Measurements from ENCODE around the gene DNAJC1. TPM values are rescaled to one million over a fixed set of nuclear protein-coding genes. Genes with fewer than 3 reads are reported as not detected.
"Not testable (repeated sequence)": the region's sequence is repeated elsewhere in the genome, so short reads cannot be mapped to it uniquely, and the experiment has no call there.

DNAJC1 gene
- total RNA-seq, 1 experiment from 2014 or later = 13.2 TPM

- Mint-ChIP-seq H3K4me1 (0 out of 2 replicates have a peak, but pooled peaks cover 2% of the 10 kb centered on the region), H3K4me3 (no peak overlapping the region), H3K27me3 (ENCODE audit: low read depth) (no peaks in the 10 kb centered on the region; the same call in 1 of the 2 replicates), H3K27ac (0 out of 2 replicates have a peak overlapping the region, but pooled peaks have one; percentile 16), H3K9me3 (peaks cover 27% of the 10 kb centered on the region), H3K36me3 (peaks cover 23% of the 10 kb centered on the region)
- ATAC-seq (no peak), DNase-seq (ENCODE audit: low spot score) (no peak)
- ChIA-PET POLR2A (no interaction called here), CTCF (no interaction called here)
- TF ChIP-seq ZNF281 (CRISPR knock-in tag; IDR thresholded peaks at IDR 0.05) (no peak), SP1 (CRISPR knock-in tag; conservative IDR thresholded peaks at IDR 0.05) (no peak), ZNF121 (CRISPR knock-in tag; IDR thresholded peaks at IDR 0.05) (no peak), RELA (CRISPR knock-in tag; IDR thresholded peaks at IDR 0.05; ENCODE audit: borderline replicate concordance) (no peak), KAT7 (CRISPR knock-in tag; IDR thresholded peaks at IDR 0.05; ENCODE audit: borderline replicate concordance) (no peak), STAT6 (CRISPR knock-in tag; conservative IDR thresholded peaks at IDR 0.05; ENCODE audit: low read depth) (no peak), ZNF396 (CRISPR knock-in tag; IDR thresholded peaks at IDR 0.05; ENCODE audit: borderline replicate concordance) (no peak), NR1H2 (CRISPR knock-in tag; IDR thresholded peaks at IDR 0.05) (no peak), ZNF263 (CRISPR knock-in tag; IDR thresholded peaks at IDR 0.05; ENCODE audit: low read depth) (no peak), CREM (CRISPR knock-in tag; IDR thresholded peaks at IDR 0.05) (no peak)
These were observed 159.9 kb downstream of the DNAJC1 start for GRCh38 chr10:21843645-21844044.

GRCh38 chr10:21841273-21841672 is 162.3 kb downstream of the DNAJC1 start:
- H3K27ac Mint-ChIP-seq; CTCF ChIA-PET; H3K4me1 Mint-ChIP-seq; H3K27me3 Mint-ChIP-seq (ENCODE audit: low read depth); H3K4me3 Mint-ChIP-seq; ATAC-seq; DNase-seq (ENCODE audit: low spot score): not testable (repeated sequence)
- Mint-ChIP-seq H3K36me3 (peaks cover 35% of the 10 kb centered on the region), H3K9me3 (peaks cover 34% of the 10 kb centered on the region)
- POLR2A ChIA-PET = interaction anchor here (0.6 kb wide), 1 partner anchor 294 kb away, joined by 3 read pairs; no protein-coding TSS in a partner anchor

- POLR2A ChIA-PET; DNase-seq (ENCODE audit: low spot score); H3K4me3 Mint-ChIP-seq; CTCF ChIA-PET; H3K4me1 Mint-ChIP-seq; ATAC-seq; H3K27ac Mint-ChIP-seq: not testable (repeated sequence)
- Mint-ChIP-seq H3K9me3 (peaks cover 69% of the 10 kb centered on the region), H3K36me3 (peaks cover 71% of the 10 kb centered on the region), H3K27me3 (ENCODE audit: low read depth) (peaks cover 17% of the 10 kb centered on the region)
These were observed 166.0 kb downstream of the DNAJC1 start for GRCh38 chr10:21837487-21837886.

GRCh38 chr10:21834574-21834973 is 169.0 kb downstream of the DNAJC1 start:
- H3K4me1 Mint-ChIP-seq; POLR2A ChIA-PET; H3K27ac Mint-ChIP-seq; CTCF ChIA-PET; DNase-seq (ENCODE audit: low spot score); ATAC-seq; H3K4me3 Mint-ChIP-seq: not testable (repeated sequence)
- Mint-ChIP-seq H3K27me3 (ENCODE audit: low read depth) (peaks cover 17% of the 10 kb centered on the region), H3K9me3 (peaks cover 81% of the 10 kb centered on the region), H3K36me3 (peaks cover 82% of the 10 kb centered on the region)

- DNase-seq (ENCODE audit: low spot score) (no peak), ATAC-seq (no peak)
- H3K27me3 Mint-ChIP-seq (ENCODE audit: low read depth) = peaks cover 17% of the 10 kb centered on the region
- ChIA-PET POLR2A (no interaction called here), CTCF (no interaction called here)
- peaks cover 84% of the 10 kb centered on the region for H3K36me3 Mint-ChIP-seq
- no peaks in the 10 kb centered on the region for H3K4me1 Mint-ChIP-seq
- H3K4me3 Mint-ChIP-seq = no peak overlapping the region
- no peak overlapping the region for H3K27ac Mint-ChIP-seq
- peaks cover 83% of the 10 kb centered on the region for H3K9me3 Mint-ChIP-seq
- TF ChIP-seq TP53 (CRISPR knock-in tag; IDR thresholded peaks at IDR 0.05) (no peak), ZNF121 (CRISPR knock-in tag; IDR thresholded peaks at IDR 0.05) (no peak), PRRX2 (CRISPR knock-in tag; IDR thresholded peaks at IDR 0.05) (no peak), HMGXB4 (CRISPR knock-in tag; IDR thresholded peaks at IDR 0.05) (no peak), ZNF138 (CRISPR knock-in tag; conservative IDR thresholded peaks at IDR 0.05) (no peak), SP1 (CRISPR knock-in tag; conservative IDR thresholded peaks at IDR 0.05) (no peak), E2F5 (CRISPR knock-in tag; IDR thresholded peaks at IDR 0.05) (no peak), ATF6 (CRISPR knock-in tag; IDR thresholded peaks at IDR 0.05) (no peak), NR3C1 (CRISPR knock-in tag; conservative IDR thresholded peaks at IDR 0.05; ENCODE audit: low read depth) (no peak)
These were observed 170.8 kb downstream of the DNAJC1 start for GRCh38 chr10:21832821-21833130.

Data from WTC11 (cell line).